Neuronal stem cell (in vitro differentiated cells): ENCODE results near the gene GALC.

ENCODE experiments used
- DNase-seq: peaks from one replicate; pipeline ENCODE4 v3.0.0-alpha.2; 2013; ENCODE audit warnings: low spot score
- H2AFZ ChIP-seq: one replicate; pipeline ENCODE4 v1.6.1; 2013; ENCODE audit warnings: mild to moderate bottlenecking, low read length, inconsistent platforms
- H2AK5ac ChIP-seq: 2 replicates; pipeline ENCODE4 v1.6.1; 2013; ENCODE audit warnings: low read depth, mild to moderate bottlenecking, inconsistent platforms, low read length, moderate library complexity, mixed read lengths
- H2BK120ac ChIP-seq: 2 replicates; pipeline ENCODE4 v1.6.1; 2013; ENCODE audit warnings: low read depth, mild to moderate bottlenecking, inconsistent platforms, low read length, moderate library complexity, mixed read lengths
- H2BK12ac ChIP-seq: one replicate; pipeline ENCODE4 v1.6.1; 2013; ENCODE audit warnings: low read length, inconsistent platforms
- H2BK15ac ChIP-seq: 2 replicates; pipeline ENCODE4 v1.6.1; 2013; ENCODE audit warnings: mild to moderate bottlenecking, low read length, inconsistent platforms, mixed read lengths
- H2BK5ac ChIP-seq: one replicate; pipeline ENCODE4 v1.6.1; 2013; ENCODE audit warnings: inconsistent platforms, mild to moderate bottlenecking, low read length, moderate library complexity
- H3K14ac ChIP-seq: one replicate; pipeline ENCODE4 v1.6.1; 2013; ENCODE audit warnings: low read length, inconsistent platforms
- H3K18ac ChIP-seq: 2 replicates; pipeline ENCODE4 v1.6.1; 2013; ENCODE audit warnings: low read length, inconsistent platforms
- H3K23ac ChIP-seq: 2 replicates; pipeline ENCODE4 v1.6.1; 2013; ENCODE audit warnings: low read depth, mild to moderate bottlenecking, mixed read lengths, low read length, inconsistent platforms; ENCODE audit not compliant: poor library complexity
- H3K27ac ChIP-seq: replicated peaks from 3 replicates; pipeline ENCODE4 v1.5.1; 2013; ENCODE audit warnings: low read length, inconsistent platforms
- H3K27me3 ChIP-seq, 3 experiments: 2 replicates each; pipeline ENCODE4 v1.6.1; 2013; ENCODE audit warnings: low read length in 3 of 3, mild to moderate bottlenecking in 2 of 3, inconsistent platforms in 1 of 3, low read depth in 1 of 3, mixed read lengths in 1 of 3, moderate library complexity in 1 of 3; ENCODE audit not compliant: control insufficient read depth in 3 of 3, insufficient read depth in 3 of 3
- H3K36me3 ChIP-seq, 2 donors: replicated peaks in 1 of 2; 2 replicates each; pipeline ENCODE4 v1.6.1; 2013; ENCODE audit warnings: low read length in 2 of 2; ENCODE audit not compliant: control insufficient read depth in 2 of 2, insufficient read depth in 2 of 2
- H3K4ac ChIP-seq: 2 replicates; pipeline ENCODE4 v1.6.1; 2013; ENCODE audit warnings: inconsistent platforms, mild to moderate bottlenecking, low read length, moderate library complexity
- H3K4me1 ChIP-seq, 2 donors: 1 replicate in 1 of 2; 2 replicates in 1 of 2; pipeline ENCODE4 v1.6.1; 2013; ENCODE audit warnings: low read length in 2 of 2, low read depth in 1 of 2; ENCODE audit not compliant: control insufficient read depth in 2 of 2, insufficient read depth in 1 of 2
- H3K4me2 ChIP-seq: one replicate; pipeline ENCODE4 v1.6.1; 2013; ENCODE audit warnings: mild to moderate bottlenecking, low read length, inconsistent platforms; ENCODE audit not compliant: insufficient read depth, poor library complexity, severe bottlenecking
- H3K4me3 ChIP-seq, 2 donors: 2 replicates each; pipeline ENCODE4 v1.5.1; 2013; ENCODE audit warnings: low read length in 2 of 2, mild to moderate bottlenecking in 2 of 2, inconsistent platforms in 1 of 2, moderate library complexity in 1 of 2
- H3K79me1 ChIP-seq: one replicate; pipeline ENCODE4 v1.6.1; 2013; ENCODE audit warnings: low read depth, mild to moderate bottlenecking, inconsistent platforms, low read length, moderate library complexity
- H3K9ac ChIP-seq: one replicate; pipeline ENCODE4 v1.6.1; 2013; ENCODE audit warnings: mild to moderate bottlenecking, low read depth, low read length, inconsistent platforms; ENCODE audit not compliant: poor library complexity
- H3K9me3 ChIP-seq, 2 donors: replicated peaks in 1 of 2; 2 replicates each; pipeline versions ENCODE3 to v1.6.1; 2013; ENCODE audit warnings: low read length in 2 of 2, mild to moderate bottlenecking in 2 of 2, inconsistent platforms in 1 of 2, low read depth in 1 of 2, mixed read lengths in 1 of 2, moderate library complexity in 1 of 2; ENCODE audit not compliant: control insufficient read depth in 2 of 2, insufficient read depth in 1 of 2
- H4K8ac ChIP-seq: one replicate; pipeline ENCODE4 v1.6.1; 2013; ENCODE audit warnings: low read depth, mild to moderate bottlenecking, inconsistent platforms, low read length, moderate library complexity
- H4K91ac ChIP-seq: one replicate; pipeline ENCODE4 v1.6.1; 2013; ENCODE audit warnings: low read length, low read depth, mild to moderate bottlenecking, inconsistent platforms; ENCODE audit not compliant: poor library complexity
- WGBS, 2 donors: extraction: QIAGEN DNeasy Blood & Tissue Kit; methylation state at CpG; one replicate each; pipeline ENCODE4 v1.1.7; 2013; ENCODE audit warnings: missing lambda C conversion rate in 2 of 2, mixed read lengths in 1 of 2; ENCODE audit not compliant: insufficient read length in 2 of 2, insufficient replicate concordance in 1 of 2; ENCODE audit errors: extremely low coverage in 2 of 2; 5-methylcytosine and 5-hydroxymethylcytosine counted together

Gene GALC

DNA sequence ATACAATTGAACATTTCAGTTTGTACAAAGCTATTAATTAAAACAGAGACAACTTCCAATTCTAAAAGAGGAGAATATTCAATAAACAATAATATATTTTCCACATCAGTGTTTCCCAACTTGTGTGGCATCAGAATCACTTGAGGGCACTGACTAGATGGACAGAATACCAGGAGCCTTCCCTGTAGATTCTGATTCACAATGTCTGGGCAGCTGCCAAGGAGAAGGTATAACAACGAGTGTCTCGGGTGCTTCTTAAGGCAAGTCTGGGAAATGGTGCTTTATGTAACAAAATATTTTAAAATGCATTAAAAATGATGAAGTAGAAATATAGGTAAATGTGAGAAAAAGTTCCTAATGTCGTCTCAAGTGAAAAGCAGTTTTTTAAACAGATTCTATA lies 26.2 kb downstream of the GALC start:
- H3K14ac ChIP-seq = no peak overlapping the region
- H3K4me3 ChIP-seq = no peak overlapping the region
- no peak overlapping the region for H3K18ac ChIP-seq
- no peak overlapping the region for H4K91ac ChIP-seq
- no peaks in the 10 kb centered on the region for H3K36me3 ChIP-seq
- no peak for DNase-seq
- H2BK5ac ChIP-seq = no peak overlapping the region
- no peaks in the 10 kb centered on the region for H3K27me3 ChIP-seq
- no peaks in the 10 kb centered on the region for H3K9me3 ChIP-seq
- no peak overlapping the region for H2AFZ ChIP-seq
- WGBS, 2 donors = no CpG with 5 or more reads among the region's 3 CpGs
- no peak overlapping the region for H2BK120ac ChIP-seq
- no peak overlapping the region for H3K4me2 ChIP-seq
- no peak overlapping the region for H2BK15ac ChIP-seq
- no peaks in the 10 kb centered on the region for H3K4me1 ChIP-seq
- no peak overlapping the region for H3K27ac ChIP-seq
- no peak overlapping the region for H2BK12ac ChIP-seq
- H3K4ac ChIP-seq = no peak overlapping the region
- H4K8ac ChIP-seq = no peak overlapping the region
- no peak overlapping the region for H3K23ac ChIP-seq
- no peaks in the 10 kb centered on the region for H3K79me1 ChIP-seq
- no peak overlapping the region for H3K9ac ChIP-seq
- H2AK5ac ChIP-seq = no peak overlapping the region

DNA sequence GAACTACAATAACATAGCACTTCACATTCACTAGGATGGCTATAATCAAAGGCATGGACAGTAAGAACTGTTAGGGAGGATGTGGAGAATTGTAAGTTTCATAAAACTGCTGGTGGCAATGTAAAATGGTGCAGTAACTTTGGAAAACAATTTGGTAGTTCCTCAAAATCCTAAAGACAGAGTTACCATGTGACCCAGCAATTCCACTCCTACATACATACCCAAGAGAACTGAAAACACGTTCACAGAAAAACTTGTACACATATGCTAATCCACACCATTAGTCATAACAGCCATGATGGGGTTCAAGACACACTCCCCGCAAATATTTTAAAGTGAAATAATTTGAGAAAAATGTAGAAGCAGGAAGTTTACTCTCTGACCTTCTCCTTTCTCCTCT lies 31.7 kb downstream of the GALC start:
- Histone ChIP-seq H3K9ac (no peak overlapping the region), H2BK15ac (no peak overlapping the region), H3K4me2 (no peak overlapping the region), H2AK5ac (no peak overlapping the region), H2BK5ac (no peak overlapping the region), H2BK120ac (no peak overlapping the region), H3K9me3 (no peaks in the 10 kb centered on the region), H4K8ac (no peak overlapping the region), H3K36me3 (peaks cover 0 to 2% of the 10 kb centered on the region in 2 donors), H3K4me1 (no peaks in the 10 kb centered on the region), H3K27me3 (no peaks in the 10 kb centered on the region), H2BK12ac (no peak overlapping the region), H3K4me3 (no peak overlapping the region), H3K14ac (no peak overlapping the region), H3K27ac (no peak overlapping the region), H2AFZ (no peak overlapping the region), H3K18ac (no peak overlapping the region), H3K23ac (no peak overlapping the region), H3K4ac (no peak overlapping the region), H4K91ac (no peak overlapping the region), H3K79me1 (no peaks in the 10 kb centered on the region)
- DNase-seq = no peak
- WGBS, 2 donors = no CpG with 5 or more reads among the region's 2 CpGs

DNA sequence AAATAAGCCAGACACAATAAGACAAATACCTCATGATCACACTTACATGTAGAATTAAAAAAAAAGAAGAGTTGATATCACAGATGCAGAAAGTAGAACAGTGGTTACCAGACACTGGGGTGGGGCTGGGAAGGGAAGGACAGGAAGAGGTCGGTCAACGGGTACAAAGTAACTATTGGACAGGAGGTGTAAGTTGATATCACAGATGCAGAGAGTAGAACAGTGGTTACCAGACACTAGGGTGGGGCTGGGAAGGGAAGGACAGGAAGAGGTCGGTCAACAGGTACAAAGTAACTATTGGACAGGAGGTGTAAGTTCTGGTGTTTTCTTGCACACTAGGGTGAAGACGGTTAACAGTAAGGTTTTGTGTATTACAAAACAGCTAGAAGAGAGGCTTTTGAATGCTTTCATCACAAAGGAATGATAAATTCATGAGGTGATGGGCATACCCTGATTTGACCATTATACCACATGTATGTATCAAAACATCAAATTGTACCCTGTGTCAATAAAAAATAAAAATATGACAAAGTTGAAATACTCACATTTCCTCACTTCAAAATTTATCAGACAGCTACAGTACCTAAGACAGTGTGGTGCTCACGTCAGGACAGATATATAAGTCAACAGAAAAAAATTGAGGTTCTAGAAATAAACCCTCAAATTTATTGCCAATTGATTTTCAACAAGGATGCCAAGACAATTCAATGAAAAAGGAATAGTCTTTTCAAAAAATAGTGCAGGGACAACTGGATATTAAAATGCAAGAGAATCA lies 32.8 kb downstream of the GALC start:
- H3K4ac ChIP-seq = no peak overlapping the region
- H3K27me3 ChIP-seq = no peaks in the 10 kb centered on the region
- no peak overlapping the region for H3K14ac ChIP-seq
- no peak overlapping the region for H3K9ac ChIP-seq
- no peak overlapping the region for H2AFZ ChIP-seq
- no peak overlapping the region for H2BK12ac ChIP-seq
- no peak overlapping the region for H2BK120ac ChIP-seq
- H3K23ac ChIP-seq = no peak overlapping the region
- no peaks in the 10 kb centered on the region for H3K79me1 ChIP-seq
- no peak overlapping the region for H2BK5ac ChIP-seq
- no peak for DNase-seq
- H3K18ac ChIP-seq = no peak overlapping the region
- H2AK5ac ChIP-seq = no peak overlapping the region
- no CpG with 5 or more reads among the region's 5 CpGs for WGBS, 2 donors
- peaks cover 0 to 2% of the 10 kb centered on the region in 2 donors for H3K36me3 ChIP-seq
- H3K27ac ChIP-seq = no peak overlapping the region
- H2BK15ac ChIP-seq = no peak overlapping the region
- H4K8ac ChIP-seq = no peak overlapping the region
- H4K91ac ChIP-seq = no peak overlapping the region
- no peak overlapping the region for H3K4me3 ChIP-seq
- no peak overlapping the region for H3K4me2 ChIP-seq
- no peaks in the 10 kb centered on the region for H3K9me3 ChIP-seq
- no peaks in the 10 kb centered on the region for H3K4me1 ChIP-seq

DNA sequence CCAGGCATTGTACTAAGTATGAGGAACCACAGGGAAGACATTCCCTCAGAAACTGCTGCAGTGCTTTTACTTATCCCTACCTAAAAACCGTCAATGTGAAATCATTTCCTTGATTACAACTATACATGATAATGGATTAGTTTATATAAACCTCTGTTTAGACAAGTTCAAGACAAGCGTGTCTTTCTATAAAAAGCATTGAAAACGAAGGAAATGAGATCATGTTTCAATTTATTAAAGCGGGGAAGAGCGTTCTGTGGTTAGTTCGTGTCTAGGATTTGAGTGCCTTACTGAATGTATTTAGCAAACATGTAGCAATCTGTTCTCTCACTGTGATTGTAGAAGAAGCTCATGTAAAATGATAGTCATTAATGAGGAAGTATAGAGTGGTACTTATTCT lies 37.5 kb downstream of the GALC start:
- no peak overlapping the region for H3K9ac ChIP-seq
- peaks cover 0 to 2% of the 10 kb centered on the region in 2 donors for H3K36me3 ChIP-seq
- no peak for DNase-seq
- H3K4me2 ChIP-seq = no peak overlapping the region
- no peak overlapping the region for H2BK15ac ChIP-seq
- no peak overlapping the region for H2BK12ac ChIP-seq
- no CpG with 5 or more reads among the region's 6 CpGs for WGBS, 2 donors
- H4K91ac ChIP-seq = no peak overlapping the region
- H3K27ac ChIP-seq = no peak overlapping the region
- no peak overlapping the region for H3K14ac ChIP-seq
- no peak overlapping the region for H2BK5ac ChIP-seq
- no peaks in the 10 kb centered on the region for H3K27me3 ChIP-seq
- no peak overlapping the region for H3K4ac ChIP-seq
- no peaks in the 10 kb centered on the region for H3K9me3 ChIP-seq
- no peak overlapping the region for H2BK120ac ChIP-seq
- H3K23ac ChIP-seq = no peak overlapping the region
- no peak overlapping the region for H2AK5ac ChIP-seq
- no peaks in the 10 kb centered on the region for H3K4me1 ChIP-seq
- H3K79me1 ChIP-seq = no peaks in the 10 kb centered on the region
- H3K18ac ChIP-seq = no peak overlapping the region
- no peak overlapping the region for H4K8ac ChIP-seq
- H3K4me3 ChIP-seq = no peak overlapping the region
- no peak overlapping the region for H2AFZ ChIP-seq
